GM21526 (cell line): Measurements from ENCODE around the gene PPARG.

Source experiments
- ATAC-seq: cut with Tn5 transposase; IDR thresholded peaks from one replicate; pipeline ENCODE4 v1.9.1; 2021; ENCODE audit warnings: moderate library complexity; ENCODE audit not compliant: unreplicated experiment, low FRiP score

The PPARG gene

DNA sequence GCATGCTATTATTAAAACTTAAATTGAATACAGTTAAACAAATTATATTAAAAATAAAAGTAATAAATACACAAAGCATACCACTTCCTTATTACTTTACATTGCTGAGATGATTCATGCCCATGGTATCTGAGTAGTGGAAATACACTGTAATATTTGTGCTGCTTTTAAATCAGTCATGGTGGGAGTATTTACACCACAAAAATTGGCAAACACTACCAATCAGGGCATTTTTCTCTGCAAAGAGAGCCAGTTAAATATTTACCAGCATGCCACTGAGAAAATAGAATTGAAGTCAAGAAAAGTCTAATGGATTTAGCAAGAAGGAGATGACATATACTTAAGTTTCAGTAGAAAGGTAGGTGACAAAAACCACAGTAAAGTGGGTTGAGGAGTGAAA lies 19.6 kb downstream of the PPARG start:
- no peak for ATAC-seq

DNA sequence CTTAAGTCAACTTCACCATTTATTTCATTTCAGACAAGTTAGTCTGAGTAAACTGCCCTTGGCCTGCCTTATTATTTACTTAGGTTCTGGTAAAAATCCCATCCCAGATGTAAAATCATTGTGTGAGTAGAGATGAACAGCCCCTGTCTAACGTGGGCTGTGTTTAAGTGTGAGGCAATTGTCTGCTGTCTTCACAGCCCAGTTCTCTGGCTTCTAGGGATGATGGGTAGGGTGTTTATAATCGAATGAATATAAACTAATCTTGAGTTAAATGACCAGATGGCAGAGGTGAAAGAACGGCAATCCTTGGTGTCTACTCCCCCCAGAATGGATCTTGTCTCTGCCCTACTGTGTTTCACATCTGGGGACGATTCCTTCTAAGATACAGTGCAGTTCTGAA lies 20.8 kb downstream of the PPARG start:
- no peak for ATAC-seq

DNA sequence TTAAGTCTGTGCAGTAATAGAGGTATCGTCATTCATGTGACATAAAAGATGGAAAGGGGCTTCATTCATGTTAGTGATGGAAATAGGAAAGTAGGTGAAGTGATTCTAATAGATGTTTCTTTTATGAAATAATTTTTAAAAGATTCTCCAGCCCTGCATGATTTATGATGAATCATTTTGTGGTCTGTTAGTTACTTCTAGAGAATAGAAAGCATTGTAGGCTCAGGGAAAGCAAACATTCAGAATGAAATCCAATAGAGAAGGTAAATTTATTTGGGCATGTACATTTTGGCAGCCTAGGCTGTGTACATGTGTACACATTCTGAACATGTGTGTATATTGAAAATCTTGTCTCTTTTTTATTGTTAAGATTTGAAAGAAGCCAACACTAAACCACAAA lies 23.1 kb downstream of the PPARG start:
- no peak for ATAC-seq

DNA sequence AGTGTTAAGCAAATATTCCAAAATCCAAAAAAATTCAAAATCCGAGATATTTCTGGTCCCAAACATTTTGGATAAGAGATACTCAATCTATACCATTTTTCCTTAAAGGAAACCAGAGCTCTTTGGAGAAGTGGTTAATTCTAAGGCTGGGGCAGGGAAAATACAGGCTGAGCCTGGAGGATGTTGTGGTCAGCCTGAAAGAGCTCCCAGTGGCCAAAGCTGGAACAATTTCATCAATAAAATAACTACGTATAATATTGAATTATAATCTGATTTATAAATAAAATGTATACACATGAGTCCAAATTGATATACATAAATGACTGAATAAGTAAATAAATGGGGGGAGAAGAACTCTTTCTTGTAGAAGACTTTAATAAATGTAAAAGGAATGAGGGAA lies 24.6 kb downstream of the PPARG start:
- ATAC-seq = no peak

DNA sequence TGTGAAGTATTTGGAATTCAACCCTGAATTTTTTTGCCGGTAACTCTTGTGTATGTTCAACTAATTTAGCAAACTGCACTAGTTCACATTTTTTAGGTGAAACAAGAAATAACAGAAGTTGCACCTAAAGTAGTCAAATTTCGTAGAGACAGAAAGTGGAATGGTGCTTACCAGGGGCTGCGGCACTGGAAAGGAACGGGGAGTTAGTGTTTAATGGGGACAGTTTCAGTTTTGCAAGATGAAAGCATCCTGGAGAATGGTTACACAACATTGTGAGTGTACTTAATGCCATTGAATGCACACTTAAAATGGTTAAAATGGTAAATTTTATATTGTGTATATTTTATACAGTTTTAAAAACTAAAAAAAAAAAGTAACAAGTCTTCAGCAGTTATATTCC lies 27.4 kb downstream of the PPARG start:
- no peak for ATAC-seq

DNA sequence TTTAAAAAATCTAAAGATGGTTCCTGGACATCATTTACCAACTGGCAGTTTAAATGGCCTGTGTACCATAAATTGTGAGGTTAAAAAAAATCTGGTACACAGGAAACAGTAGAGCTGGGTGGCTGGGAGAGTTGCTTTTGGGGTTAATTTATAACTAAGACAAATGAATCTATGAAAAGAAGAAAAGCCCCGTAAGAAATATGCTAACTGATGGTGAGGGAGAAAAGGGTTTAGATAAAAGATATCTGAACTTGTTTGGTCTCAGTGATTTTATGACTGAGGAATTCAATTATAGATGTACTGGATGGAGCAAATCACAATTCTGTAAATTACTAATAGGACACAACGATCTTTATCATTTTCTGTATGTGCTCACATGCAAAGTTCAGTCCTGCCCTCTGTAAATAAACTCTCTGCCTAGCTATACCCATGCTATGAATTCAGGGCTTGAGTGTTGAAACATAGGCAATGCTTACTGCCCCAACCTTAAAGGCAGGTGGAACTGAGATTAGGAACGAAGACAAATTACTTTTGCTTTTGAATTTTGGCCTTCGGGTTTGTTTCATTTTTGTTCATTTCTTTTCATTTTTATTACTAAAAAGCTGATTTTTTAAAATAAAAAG lies 28.0 kb downstream of the PPARG start:
- ATAC-seq = no peak

DNA sequence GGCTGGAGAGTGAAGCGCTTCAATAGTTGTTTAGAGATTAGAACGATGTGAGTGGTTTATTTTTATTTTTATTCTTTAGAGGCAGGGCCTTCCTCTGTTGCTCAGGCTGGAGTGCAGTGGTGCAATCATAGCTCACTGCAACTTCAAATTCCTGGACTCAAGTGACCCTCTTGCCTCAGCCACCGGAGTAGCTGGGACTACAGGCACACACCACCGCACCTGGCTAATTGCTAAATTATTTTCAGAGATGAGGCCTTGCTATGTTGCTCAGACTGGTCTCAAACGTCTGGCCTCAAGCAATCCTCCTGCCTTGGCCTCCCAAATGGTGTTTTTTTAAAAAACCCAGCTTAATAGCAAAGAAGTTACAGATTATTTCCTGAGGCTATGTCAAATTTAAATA lies 29.0 kb downstream of the PPARG start:
- no peak for ATAC-seq

DNA sequence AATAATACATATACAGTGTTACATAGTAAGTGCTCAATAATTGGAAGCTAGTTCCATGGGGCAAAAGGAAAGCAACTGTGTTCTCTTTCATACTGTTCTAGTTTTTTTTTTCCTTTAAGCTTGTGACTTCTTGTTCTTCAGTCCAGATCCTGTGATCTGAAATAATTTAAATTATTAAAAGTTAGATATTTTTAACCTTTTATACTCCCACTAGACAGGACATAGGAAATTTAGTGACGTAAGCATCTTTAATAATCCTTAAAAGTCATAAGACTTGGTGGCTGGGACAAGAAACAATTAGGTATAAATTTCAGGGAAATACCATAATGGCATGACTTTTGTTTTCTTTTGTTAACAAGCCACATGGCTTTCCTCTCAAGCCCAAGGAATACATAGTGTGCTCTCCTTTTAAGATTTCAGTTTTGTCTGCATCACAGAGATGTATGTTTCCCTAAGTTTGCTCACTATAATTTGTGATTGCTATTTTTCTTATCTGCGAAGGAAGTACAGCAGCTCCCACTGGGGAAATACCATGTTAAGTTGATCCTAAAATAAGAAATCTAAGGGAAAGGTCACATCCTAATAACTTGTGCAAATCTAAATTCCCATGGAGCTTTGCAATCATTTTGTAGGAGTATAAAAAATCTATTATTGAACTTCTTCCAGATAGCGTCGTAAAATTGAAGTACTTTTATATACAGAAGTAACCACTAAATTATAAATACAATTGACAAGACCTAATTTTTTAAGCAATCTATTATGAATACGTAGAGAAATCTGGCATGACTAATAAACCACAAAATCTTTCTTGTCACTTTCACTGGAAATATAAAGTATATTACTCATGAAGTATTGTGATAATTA lies 30.1 kb downstream of the PPARG start:
- no peak for ATAC-seq

DNA sequence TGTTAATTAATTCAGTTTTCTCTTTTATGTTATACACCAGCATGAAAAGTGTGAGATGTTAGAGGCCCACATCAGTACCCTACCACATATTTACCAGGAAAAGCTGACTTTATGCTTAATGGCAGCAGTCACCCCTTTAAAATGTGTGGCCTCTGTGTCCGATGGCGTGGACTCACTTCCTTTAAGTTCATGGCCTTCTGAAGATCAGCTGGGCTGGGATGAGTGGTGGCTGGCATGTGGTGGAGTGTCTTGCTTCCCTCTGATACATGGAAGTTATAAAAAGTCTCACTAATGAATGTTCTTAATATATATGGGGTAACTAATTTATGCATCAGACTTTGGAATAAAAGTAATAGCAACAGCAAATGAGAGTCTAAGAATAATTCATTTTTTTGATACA lies 32.1 kb downstream of the PPARG start:
- no peak for ATAC-seq

DNA sequence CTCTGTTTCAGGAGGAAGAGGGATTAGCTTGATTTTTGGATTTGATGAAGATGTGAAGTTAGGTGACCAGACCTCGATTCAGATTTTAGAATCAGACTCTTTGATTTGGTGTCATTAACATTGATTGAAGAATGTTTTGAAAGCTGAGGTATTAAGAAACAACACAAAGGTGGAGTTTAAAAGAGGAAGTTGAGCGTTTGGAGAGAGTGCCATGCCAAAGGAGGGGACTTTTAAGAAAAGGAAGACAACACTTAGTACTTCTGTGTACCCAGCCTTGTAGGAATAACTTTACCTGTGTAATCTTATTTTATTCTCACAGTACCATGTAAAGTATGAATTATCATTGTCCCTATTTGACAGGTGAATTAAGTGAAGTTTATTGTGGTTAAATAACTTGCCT lies 34.4 kb downstream of the PPARG start:
- no peak for ATAC-seq

DNA sequence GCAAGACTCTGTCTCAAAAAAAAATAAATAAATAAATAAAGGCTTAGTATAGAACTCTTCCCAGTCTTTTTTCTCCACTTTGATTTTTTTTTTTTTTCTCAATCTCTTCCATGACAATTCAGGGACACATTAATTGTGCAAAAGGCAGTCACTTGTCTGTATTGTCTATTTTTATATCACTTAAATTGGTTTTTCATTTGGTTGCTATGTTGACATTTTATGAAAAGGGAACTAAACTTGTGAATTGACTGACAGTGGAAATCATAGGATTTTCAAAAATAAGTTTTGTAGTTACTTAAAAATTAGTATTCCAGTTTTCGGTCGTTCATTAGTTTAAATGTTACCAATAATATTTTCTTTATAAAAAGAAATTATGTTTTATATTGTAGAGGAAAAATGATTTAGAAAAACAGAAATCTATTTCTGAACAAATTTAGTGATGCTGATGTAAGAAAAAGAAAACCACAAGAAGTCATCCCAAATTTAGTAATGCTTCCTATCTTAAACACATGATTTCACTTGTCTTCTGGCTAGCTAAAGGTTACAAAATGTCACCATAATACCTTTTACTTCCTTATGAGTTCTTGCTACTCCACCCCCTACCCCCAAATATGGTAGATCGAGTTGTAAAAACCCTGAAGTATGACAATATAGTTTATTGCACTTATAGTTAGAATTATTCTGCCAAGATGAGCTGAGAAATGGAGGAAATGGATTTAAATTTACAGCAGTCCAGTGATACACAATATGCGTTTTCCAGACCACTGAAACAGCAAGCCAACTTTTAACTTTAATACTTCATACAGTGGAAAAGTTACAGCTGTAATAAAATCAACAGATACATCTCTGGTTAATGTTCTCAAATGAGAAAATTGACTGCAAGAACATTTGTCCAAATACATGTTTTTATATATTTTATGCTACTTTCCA lies 37.0 kb downstream of the PPARG start:
- ATAC-seq = no peak

DNA sequence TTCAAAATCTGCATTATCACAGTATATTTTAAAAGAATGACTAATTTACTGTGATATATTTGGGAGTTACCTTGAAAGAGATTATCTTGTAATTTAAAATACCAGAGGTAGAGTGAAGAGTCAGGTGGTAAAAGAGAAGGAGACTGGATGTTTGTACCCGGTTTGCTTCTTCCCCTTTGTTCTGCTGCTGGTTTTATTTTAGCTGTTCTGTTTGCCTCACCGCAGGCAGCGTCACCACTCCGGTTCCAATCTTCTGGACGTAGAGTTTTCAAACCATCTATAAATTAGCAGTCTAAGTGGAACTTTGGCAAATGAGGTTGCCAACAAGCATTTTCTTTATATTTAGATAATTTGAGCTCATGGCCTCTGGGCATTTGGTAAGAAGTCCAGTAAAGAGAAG lies 38.2 kb downstream of the PPARG start:
- ATAC-seq = no peak

DNA sequence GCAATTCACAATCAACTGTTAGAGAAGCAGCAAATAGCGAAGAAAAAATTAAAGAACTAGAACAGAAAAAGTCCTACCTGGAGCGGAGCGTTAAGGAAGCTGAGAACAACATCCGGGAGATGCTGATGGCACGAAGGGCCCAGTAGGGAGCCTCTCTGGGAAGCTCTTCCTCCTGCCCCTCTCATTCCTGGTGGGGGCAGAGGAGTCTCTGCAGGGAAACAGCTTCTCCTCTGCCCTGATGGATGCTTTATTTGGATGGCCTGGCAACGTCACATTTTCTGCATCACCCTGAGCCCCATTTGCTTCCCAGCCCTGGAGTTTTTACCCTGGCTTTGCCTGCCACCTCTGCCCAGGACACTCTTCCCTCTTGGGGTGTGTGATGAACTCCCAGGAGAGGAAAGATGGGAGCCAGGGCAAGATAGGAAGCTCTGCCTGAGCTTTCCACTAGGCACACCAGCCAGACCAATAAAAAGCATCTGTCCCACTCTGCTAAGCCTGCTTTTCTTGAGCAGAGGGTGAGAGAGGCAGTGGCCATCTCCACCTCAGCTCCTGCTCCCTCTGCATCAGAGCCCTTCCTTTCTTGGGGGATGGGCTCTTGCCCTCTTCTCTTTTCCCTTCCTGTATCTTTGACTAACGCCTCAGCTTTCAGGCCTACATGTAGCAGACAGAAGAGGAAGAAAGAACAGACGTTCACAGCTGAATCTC lies 39.4 kb downstream of the PPARG start:
- ATAC-seq = no peak

DNA sequence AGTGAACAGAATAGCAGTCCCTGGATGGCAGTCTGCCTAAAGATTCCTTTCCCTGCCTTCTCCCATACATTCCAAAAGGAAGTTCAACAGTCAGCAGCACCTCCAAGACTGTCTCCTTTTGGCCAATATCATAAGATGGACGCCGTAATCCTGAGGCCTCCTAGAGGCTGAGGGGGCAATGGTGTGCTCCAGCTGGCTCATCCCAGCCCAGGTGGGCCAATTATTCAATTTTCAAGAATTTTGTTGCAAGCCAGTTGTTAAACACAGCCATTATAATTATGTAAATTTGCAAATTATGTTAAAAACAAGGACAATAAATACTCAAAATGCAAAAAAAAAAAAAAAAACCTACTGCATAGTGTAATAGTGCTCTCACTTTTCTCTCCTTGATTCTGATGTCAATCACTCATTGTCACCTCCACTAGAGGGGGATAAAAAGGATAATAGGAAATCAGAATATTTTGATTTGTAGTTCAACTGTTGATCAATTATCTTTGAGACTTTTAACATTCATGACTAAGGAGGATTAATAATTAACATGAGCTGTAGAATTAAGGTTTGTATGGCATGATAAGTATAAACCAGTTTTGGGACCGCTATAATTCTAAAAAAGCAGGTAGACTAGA lies 40.1 kb downstream of the PPARG start:
- no peak for ATAC-seq

DNA sequence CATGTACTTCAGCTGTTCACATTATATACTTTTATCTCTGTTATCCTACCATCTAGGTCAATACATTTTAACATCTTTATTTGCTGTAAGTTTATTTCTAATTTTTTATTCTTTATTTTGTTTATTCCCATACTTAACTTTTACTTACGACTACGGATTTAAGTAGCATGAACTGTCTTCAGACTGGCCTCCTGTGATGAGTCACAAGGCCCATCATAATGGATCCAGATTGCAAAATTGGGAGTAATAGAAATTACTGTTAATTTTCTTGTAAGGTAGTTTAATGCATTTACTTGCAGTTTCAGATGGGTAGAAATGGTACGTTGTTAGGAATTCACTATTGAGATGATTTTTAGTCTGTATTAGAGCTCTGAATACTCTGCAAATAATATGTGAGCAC lies 45.9 kb downstream of the PPARG start:
- no peak for ATAC-seq

DNA sequence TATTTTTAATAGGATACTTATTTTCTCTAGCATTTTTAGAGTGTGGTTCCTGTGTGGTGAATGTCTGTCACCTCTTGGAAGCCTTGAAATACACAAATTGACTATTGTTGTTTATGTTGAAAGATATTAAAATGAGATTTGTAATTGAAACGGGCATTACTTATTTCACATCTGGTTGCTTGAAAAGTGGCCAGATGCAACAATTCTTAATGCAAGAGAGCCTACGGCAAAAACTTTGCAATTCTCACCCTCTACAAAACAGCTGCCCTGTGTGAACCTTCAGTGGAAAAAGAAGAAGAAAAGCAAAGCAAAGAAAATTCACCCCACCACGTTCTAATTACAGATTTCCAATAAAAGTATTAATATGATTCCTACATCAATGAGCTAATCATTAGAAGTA lies 46.6 kb downstream of the PPARG start:
- no peak for ATAC-seq

DNA sequence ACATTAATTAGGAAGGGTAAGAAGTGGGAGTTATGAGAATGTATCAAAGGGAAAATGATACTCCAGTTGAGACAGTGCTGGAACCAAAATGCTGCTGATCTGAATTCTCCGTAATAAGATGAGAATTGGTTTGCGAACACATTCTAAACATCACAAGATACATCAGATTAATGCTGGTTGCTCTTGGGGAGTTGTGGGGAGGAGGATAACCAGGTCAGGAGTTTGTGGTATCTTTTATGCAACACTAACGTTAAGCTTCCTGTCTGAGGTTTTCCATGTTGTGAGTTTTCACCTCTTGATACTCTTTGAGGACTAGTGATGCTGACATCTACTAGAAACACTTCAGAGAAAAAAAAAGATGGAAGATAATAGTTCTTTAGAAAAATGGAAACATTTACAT lies 47.2 kb downstream of the PPARG start:
- ATAC-seq = no peak

DNA sequence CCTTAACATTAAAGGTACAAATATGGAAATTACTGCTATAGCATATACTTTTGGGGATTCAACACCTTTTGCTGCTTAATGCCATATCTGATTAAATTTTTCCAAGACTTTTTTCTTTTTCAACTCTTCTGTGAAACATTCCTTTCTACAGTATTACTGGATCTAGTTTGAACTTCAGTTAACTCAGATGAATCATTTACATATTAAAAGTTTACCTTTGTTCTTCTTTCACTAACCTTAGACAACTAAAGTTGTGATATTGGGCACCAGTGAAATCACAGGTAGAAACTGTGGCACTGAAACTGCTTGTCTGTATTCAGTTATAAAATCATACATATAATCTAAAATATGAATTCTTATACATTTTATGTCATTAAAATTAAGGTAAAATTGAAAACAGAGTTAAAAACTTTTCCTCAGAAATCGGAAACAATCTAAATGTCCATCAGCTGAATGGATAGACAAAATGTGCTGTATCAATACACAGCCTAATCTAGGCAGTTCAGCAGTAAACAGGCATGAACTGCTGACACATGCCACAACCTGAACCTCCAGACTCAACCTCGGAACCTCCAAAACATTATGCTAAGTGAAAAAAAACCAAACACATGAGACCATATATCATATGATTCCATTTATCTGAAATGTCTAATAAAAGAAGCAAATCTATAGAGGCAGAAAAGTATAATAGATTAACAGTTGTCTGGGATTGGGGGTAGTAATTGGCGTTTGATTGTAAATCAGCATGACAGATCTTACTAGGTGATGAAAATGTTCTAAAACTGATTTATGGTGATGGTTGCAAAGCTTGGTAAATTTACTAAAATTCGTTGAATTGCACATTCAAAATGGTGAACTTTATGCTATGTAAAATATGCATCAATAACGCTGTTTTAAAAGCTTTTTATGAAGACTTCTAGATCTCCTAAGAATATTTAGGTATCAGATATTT lies 50.0 kb downstream of the PPARG start:
- no peak for ATAC-seq
